Stimulated activated CD8-positive, alpha-beta memory T cell treated with anti-CD3 and anti-CD28 coated beads, Interleukin-15, amount 100 ng/mL, for 48 hours (primary cell): ENCODE data around the gene DDX1.
A peak's percentile ranks its signal among the peaks of the same experiment; 100 is the strongest.
"Not testable (repeated sequence)": the region's sequence is repeated elsewhere in the genome, so short reads cannot be mapped to it uniquely, and the experiment has no call there.

Source experiments
- DNase-seq, 2 donors: peaks; one replicate each; pipeline ENCODE4 v3.0.0-alpha.2; 2020; ENCODE audit warnings: low read depth in 2 of 2

The DDX1 gene

DNA sequence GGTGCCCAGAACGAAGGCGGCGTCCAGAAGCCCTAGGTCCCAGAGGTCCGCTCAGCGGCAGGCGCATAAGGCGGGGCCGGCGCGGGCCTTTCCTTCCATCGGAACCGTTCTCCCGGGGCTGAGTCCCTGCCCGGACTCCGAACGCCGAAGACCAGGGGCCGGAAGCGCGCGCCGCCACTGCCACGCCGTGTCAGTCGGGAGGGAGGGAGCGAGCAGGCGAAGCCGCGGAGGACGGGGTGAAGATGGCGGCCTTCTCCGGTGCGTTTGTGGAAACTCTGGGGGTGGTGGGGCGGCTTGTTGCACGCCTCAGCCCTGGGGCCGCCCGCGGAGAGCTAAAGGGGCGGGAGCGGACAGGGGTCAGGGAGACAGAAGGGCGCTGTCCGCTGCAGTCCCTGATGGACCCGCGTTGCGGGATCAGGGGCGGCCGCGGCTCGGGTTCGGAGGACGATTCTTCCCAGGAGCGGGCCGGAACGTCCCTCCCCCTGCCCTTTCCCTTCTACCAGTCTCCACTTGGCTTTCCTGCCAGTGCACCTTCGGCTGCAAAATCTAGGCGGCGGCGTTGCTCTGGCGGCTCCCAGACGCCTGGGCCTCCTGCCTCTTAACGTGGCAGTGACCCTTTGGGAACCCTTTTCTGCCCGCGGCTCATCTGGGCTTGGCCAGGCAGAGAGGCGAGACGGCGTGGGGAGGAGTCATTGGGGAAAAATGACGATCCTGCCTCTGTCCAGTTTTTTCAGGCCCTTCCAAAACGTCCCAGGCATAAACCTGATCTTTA lies at the start of gene DDX1:
Gene DDX1 (plus strand): TSS at position 177 of the 772 bp plus-strand sequence. CDS start 66 bp downstream, at position 243.
- DNase-seq, result peak; percentile 78 to 79

DNA sequence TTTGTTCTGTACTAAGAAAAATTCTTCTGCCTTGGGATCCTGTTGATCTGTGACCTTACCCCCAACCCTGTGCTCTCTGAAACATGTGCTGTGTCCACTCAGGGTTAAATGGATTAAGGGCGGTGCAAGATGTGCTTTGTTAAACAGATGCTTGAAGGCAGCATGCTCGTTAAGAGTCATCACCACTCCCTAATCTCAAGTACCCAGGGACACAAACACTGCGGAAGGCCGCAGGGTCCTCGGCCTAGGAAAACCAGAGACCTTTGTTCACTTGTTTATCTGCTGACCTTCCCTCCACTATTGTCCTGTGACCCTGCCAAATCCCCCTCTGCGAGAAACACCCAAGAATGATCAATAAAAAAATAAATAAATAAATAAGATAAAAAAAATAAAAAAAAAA lies 49.4 kb upstream of the DDX1 start:
- not testable (repeated sequence) for DNase-seq

DNA sequence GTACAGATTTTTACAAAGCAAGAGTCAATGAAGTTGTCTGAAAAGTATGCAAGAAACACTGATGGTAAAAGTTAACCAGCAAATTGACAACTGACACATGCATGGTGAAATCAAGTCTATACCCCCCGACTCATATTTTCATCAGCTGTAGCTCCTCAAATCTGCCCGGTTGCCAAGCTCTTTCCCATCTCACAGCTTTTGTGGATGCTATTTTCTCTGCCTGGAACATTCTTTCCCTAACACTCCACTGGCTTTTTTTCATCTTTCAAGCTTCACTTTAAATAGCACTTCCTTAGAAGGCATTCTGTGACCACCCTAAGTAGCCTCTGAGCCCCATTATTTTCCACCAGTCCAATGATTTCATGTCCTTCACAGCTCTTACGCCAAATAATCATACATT lies 48.6 kb upstream of the DDX1 start:
- no peak for DNase-seq

DNA sequence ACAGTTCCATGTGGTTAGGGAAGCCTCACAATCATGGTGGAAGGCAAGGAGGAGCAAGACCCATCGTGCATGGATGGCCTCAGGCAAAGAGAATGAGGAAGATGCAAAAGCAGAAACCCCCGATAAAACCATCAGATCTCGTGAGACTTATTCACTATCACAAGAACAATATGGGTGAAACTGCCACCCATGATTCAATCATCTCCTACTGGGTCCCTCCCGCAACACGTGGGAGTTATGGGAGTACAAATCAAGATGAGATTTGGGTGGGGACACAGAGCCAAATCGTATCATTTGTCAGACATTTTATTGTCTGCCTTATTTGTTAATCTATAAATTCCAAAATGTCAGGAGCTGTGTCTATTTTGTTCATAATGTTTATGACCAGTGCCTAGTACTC lies 48.1 kb upstream of the DDX1 start:
- DNase-seq, result no peak

DNA sequence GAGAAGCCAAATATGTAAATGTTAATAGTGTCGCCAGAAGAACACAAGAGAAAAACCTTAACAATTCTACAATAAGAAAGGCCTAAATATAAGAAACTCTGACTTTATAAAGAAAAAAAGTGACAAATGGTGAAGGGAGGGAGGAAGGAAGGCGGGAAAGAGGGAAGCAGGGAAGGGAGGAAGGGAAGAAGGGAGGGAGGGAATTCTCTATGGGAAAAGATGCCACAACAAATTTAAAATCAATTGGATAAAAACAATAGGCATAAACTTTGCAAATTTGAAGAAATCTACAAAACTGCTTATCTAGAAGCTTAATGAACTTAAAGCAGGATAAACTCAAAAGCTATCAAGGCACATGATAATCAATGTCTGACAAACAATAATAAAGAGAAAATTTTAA lies 47.4 kb upstream of the DDX1 start:
- DNase-seq, result no peak

DNA sequence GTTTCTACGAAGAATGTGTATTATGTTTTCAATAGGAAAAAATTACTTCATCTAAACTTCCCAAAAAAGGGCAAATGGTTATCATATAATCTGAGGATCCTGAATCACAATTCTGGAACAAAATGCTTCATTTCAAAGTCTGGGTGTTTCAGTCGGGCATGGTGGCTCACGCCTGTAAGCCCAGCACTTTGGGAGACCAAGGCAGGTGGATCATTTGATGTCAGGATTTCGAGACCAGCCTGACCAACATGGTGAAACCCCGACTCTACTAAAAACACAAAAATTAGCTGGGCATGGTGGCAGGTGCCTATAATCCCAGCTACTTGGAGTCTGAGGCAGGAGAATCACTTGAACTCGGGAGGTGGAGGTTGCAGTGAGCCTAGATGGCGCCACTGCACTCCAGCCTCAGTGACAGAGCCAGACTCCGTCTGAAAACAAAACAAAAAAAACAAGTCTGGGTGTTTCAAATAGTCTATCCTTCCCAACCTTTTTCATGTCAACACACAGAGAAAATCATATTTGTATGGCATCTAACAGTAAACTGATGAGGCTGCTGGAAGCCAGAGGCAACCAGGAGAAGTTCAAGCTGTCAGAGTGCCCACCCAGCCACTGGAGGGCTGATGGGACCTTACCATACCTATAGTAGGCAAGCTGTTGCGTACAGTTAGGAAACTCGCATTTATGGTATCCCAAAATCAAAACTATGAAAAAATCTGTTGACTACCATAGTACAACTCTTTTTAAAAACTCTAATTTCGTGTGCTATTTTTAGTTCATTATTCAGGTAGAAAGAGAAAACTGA lies 45.2 kb upstream of the DDX1 start:
- DNase-seq, result no peak

DNA sequence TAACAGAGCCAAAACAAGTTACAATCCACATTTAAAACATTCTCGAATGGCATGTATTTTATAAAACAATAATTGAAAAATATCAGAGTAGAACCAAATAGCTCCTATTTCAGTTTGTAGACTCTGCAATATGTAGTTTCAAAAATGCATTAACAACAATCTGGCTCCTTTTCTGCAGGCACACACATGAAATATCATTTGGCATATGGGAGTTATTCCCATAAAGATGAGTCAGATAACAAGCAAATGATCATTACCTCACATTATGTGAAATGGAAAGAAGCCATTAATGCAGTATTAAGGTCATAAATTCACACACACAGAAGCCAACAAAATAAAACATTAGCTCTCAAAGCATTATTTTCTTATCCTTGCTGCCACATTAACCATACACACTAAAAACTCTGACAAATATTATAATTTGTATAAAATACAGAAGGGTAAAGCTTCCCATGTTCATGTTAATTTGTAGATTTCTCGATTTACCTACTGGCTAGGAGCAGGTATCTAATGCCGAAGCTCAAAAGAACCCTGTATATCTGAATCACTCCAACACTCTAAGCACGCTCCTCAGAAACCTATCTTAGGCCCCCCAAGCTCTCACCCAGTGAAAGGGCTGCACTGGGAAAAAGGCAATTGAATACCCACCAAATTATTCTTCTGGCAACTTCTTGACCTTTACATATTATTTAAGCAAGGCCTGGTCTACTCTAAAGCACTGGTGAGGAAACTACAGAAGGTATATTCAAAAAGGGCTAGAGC lies 44.4 kb upstream of the DDX1 start:
- no peak for DNase-seq

DNA sequence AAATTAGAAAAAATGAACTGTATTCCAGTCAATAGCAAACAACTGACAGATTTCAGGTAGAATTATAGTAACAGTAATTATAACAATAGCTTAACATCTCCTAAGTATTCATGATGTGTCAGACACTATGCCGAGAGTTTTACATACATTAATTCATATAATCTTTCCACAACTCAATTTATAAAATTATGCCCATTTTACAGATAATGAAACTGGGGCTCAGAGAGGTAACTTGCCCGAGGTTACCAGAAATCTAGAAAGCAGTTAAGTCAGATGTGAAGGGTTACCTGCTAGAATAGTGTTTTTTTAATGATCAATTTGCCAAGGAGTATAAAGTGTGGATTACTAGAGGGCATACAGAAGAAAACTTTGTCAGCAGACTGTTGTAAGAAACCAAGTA lies 42.7 kb upstream of the DDX1 start:
- DNase-seq, result no peak

DNA sequence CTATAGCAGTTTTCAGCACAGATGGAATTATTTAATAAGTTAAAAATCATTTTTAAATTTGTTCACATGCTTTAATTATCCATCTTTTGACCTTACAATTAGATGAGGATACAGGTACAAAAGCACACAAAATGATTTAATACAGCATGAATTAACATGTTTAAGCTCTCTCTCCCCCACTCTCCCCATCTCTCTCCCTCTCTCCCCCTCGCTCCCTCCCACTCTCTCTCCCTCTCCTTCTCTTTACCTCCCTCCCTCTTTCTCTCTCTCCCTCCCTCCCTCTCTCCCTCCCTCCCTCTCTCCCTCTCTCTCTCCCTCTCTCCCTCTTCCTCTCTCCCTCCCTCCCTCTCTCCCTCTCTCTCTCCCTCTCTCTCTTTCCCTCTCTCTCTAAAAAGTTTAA lies 38.1 kb upstream of the DDX1 start:
- no peak for DNase-seq

DNA sequence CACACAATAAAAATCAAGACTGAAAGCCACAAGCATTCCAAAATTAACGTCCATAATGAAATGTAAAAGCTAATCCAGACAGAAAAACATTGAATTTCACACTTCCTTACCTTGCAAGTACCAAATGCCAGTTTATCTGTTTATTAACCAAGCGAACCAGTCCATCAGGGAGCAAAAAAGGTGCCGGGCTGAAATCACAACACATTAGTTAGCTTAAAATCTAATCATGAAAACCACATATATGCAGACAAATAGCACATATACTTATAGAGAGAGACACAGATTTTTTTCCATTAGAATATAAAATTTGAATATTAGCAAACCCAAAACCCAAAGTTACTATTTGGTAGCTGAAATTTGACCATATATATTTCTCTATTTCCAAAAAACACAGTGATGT lies 37.7 kb upstream of the DDX1 start:
- no peak for DNase-seq

DNA sequence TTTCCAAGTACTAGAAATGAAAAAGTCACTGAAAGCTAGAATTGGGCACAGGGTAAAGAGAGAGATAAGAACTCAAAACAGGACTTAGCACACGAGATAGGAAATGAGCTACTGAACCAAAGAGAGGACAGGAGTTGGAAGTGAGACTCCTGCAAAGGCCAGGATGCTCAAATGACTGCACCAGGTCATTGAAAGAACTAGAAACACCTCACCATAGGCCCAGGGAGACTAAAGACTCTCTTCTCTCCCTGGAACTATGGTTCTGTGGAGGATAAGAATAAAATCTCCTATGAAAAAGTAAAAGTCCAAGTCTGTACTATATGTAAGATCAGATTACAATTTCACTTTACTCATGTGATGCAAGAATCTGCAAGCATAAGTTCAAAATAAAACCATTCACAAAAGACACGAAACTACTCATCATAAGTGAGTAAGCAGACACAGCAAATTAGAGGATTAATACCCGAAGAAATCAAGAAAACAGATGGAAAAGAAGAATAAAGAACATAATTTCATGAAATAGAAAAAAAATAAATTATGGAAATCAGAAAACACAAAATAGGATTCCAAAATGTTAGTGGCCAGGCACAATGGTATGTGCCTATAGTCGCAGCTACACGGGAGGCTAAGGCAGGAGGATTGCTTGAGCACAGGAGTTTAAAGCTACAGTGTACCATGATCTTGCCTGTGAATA lies 37.0 kb upstream of the DDX1 start:
- no peak for DNase-seq

DNA sequence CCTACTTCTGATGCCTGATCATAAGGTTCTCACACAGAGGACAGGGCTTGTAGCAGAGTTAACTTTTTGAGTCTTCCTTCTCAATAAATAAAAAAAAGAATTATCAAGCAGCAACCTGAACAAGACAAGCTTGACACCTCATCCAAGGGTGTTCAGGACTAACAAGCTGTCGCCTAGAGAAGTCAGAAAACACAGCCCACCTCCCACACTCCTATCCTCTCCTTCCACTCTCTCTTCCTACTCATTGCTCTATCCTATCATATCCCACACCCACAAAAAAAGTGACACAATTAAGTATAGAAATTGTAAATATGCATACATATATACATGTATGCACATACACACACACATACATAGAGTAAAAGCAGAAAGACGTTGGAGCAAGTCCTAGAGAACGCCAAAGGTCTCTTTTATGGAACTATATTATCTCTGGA lies 35.9 kb upstream of the DDX1 start:
- DNase-seq, result no peak

DNA sequence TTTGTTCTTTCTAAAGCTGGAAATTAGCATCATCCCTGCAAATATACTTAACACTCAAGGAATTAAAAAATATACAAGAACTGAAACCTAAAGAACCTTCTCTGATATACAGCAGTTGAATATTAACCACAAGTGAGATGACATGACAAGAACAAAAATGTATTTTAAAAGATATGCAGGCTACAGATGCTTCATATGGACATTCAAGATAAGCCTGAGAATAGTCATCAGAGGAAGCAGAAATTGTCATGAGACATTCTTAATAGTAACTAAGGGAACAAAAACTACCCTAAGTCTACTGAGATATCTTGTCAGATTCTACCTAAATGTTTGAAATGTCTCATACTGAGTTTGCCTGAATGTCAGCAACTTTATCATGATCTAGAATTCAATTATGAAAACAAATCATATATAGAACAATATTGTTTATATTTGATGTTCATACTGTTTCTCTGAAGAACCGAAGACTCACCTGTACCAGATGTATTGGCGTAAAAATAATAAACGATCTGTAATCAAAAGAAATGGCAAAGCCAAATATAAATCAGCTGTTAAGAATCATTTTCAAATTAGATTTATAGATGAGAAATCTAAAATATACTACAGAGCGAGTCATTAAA lies 35.2 kb upstream of the DDX1 start:
- DNase-seq, result no peak

DNA sequence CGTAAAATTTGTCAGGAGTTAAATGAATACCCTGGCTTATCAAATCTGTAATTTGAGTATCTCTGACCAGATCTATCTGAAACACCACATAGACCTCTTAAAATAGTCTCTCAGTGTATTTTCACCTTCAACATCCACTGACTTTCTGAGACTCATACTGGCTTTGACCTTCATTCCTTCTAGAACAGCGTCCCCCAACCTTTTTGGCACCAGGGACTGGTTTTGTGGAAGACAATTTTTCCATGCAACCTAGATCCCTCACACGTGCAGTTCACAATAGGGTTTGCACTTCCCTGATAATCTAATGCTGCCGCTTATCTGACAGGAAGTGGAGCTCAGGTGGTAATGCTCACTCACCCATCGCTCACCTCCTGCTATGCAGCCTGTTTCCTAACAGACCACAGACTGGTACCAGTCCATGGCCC lies 33.8 kb upstream of the DDX1 start:
- DNase-seq, result no peak

DNA sequence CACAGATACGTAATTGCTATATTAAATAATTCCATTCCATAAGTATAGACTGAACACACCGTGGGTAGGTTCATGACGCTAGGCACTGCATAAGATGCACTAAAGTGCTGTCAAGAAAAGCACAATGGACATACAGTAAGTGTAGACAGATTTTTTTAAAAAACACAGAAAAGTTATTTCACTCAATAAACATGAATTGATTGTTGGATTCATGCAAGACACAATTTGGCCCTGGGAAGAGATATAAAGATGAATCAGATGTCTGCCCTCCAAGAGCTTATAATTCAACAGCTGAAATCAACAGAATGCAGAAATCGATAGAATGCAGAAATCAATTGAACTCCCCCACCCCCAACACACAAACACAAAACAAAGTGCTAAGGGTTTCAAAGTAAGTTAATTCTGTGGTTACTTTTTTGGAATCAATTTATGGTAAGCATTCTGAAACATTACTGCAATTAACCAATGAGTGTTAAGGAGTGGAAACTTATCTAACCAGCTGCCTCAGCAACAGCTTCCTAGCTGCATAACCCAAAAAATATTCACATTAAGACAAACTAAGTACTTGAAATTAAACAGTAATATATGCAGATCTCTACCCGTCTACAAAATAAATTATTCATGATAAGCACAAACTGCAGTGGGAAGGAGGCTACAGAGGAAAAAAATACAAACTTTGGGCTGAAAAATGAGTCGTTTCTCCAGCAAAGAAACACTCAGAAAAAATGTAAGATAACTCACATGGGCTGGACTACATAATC lies 32.1 kb upstream of the DDX1 start:
- DNase-seq, result no peak

DNA sequence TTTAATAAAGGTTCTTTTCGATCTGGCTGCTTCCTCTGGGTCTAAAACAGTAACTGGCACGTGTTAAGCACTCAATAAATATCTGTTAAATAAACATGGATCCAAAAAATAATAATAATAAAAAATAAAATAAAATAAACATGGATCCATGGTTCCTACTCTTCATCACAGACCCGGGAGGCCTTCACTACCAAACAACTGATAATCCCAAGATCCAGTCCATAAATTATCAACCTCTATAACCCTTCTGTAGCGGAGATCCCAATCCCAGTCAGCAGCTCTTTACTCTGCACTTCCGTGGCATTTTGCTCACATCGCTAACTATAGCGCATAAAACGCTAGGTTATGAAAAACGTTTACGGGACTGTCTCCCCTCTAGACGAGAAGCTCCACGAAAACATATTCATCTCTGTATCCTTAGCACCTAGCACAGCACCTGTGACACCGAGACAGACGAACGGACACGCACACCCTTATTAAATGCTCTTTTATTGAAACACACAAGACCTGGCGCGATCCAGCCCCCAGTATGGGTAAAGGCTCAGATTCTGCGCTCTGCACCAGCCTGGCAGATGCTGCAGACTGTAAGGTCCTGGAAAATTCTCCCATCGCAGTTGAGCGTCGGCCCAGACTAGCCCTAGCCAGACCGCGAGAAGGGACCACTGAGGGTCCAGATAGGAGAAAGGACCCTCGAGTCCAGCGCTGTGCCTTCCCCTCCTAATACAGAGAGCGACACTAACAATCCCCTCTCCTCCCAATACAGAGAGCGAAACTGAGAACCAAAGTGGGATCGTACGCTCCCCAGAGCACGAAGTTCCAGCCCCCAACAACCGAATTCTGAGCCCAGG lies 31.3 kb upstream of the DDX1 start:
- no peak for DNase-seq

DNA sequence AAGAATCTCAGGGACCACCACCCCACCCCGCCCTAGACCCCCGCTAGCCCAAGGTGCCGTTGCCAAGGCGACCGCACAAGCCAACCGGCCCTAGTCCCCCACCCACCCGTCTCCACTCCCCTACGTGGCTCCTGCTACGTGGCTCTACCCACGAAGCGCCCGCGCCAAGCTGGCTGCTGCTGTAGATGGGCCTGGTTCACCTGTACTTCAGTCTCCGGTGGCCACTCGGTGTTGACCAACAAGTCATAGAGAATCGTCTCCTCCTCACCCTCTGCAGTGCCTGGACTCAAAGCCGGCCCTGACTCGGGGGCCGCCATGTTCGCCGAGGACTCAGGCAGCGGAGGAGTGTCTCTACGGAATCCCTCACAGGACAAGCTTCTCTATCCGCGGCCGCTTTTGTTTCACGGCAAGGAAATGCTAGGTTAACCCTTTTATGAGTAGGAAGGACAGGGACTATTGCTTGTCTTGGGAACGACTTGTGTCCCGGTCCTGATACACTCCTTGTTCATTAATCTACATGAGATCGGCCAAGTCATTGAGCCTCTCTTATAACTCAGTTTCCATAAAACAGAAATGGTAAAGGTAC lies 30.6 kb upstream of the DDX1 start, which contains the start of gene NBAS:
Gene NBAS (minus strand): TSS at position 347 of the 586 bp plus-strand sequence. CDS start 30 bp downstream, at position 317.
- DNase-seq, result peak; percentile 51 to 68

DNA sequence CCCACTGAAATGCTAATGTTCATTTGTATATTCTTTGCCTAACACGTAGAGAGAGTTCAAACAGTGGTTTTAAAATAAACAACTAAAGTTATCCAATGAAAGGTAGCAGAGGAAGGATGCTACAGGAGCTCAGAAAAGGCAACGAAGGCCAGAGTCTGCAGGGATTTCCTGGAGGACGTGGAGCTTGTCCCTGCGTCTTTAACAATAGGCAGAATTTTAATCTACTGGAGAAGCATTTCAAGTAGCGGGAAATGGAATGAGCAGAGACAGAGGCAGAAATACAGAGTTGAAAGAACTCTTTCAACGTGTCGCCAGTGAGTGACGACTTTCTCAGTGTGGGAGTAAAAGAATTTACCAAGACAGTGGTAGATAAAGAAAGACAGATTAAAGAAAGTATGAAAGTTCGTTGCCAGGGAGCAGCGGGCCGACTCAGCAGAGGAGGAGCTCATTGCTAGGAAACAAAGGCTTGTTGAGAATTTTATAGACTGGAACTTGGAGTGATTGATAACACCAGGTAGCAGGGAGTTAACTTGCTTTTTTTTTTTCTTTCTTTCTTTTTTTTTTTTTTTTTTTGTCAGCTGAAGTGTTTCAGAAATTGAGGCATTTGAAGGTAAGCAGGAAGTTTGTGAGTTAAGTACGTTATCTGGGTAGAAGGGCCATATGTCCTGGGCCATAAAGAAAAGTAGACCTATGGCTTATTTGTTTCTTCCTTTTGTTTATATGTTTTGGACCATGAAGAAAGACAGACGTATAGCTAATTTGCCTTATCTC lies 29.9 kb upstream of the DDX1 start:
- peak in 1 of 2 donors; percentile 19 for DNase-seq
